ENCODE measurements around the gene PCDH15. TPM values are rescaled to one million over a fixed set of nuclear protein-coding genes. Genes with fewer than 3 reads are reported as not detected.
"Not testable (repeated sequence)": the region's sequence is repeated elsewhere in the genome, so short reads cannot be mapped to it uniquely, and the experiment has no call there.

Gene PCDH15
- total and polyA plus RNA-seq, 8 donors: 0.58 to 2.1 (median 1.2) TPM

DNA sequence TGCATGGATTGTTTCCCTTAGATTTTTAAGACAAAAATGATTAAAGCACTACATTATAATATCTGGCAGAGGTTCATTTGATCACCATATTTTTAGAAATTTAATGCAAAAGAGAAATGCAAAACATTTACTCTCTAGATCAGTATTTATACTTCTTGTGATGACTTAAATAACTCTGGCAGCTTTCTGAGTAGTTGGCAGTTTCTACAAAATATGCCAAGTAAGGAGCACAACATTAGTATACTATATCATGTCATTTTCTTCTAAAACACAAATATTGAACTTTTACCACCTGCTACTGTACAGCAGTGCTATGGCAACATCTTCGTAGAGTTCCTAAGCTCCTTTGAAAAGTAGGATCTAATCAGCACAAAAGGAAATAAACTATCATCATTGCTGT is 275.2 kb downstream of the PCDH15 start:
- H3K36me3 ChIP-seq: no peaks in the 10 kb centered on the region

DNA sequence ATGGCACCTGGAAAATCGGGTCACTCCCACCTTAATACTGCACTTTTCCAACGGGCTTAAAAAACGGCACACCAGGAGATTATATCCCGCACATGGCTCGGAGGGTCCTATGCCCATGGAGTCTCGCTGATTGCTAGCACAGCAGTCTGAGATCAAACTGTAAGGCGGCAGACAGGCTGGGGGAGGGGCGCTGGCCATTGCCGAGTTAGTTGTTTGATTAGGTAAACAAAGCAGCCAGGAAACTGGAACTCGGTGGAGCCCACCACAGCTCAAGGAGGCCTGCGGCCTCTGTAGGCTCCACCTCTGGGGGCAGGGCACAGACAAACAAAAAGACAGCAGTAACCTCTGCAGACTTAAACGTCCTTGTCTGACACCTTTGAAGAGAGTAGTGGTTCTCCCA is 285.8 kb downstream of the PCDH15 start:
- H3K36me3 ChIP-seq; H3K27ac ChIP-seq; H3K4me3 ChIP-seq; H3K4me1 ChIP-seq; ATAC-seq; H3K27me3 ChIP-seq; intact Hi-C loops (cut with DNase I): not testable (repeated sequence)
- peaks cover 0 to 18% of the 10 kb centered on the region in 2 donors for H3K9me3 ChIP-seq
- peak in 1 of 4 donors; percentile 28 for DNase-seq

More for the DNA sequence above, 275.2 kb downstream of the PCDH15 start:
- Histone ChIP-seq H3K27me3 (no peaks in the 10 kb centered on the region), H3K4me1 (no peaks in the 10 kb centered on the region), H3K4me3 (no peak overlapping the region), H3K27ac (no peak overlapping the region), H3K9me3 (peaks cover 0 to 3% of the 10 kb centered on the region in 2 donors)
- no peak for ATAC-seq
- DNase-seq: no peak
- TF ChIP-seq, protein P1, sequence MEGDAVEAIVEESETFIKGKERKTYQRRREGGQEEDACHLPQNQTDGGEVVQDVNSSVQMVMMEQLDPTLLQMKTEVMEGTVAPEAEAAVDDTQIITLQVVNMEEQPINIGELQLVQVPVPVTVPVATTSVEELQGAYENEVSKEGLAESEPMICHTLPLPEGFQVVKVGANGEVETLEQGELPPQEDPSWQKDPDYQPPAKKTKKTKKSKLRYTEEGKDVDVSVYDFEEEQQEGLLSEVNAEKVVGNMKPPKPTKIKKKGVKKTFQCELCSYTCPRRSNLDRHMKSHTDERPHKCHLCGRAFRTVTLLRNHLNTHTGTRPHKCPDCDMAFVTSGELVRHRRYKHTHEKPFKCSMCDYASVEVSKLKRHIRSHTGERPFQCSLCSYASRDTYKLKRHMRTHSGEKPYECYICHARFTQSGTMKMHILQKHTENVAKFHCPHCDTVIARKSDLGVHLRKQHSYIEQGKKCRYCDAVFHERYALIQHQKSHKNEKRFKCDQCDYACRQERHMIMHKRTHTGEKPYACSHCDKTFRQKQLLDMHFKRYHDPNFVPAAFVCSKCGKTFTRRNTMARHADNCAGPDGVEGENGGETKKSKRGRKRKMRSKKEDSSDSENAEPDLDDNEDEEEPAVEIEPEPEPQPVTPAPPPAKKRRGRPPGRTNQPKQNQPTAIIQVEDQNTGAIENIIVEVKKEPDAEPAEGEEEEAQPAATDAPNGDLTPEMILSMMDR (IDR thresholded peaks at IDR 0.05): no peak
- intact Hi-C loops (cut with DNase I): no loop called here

DNA sequence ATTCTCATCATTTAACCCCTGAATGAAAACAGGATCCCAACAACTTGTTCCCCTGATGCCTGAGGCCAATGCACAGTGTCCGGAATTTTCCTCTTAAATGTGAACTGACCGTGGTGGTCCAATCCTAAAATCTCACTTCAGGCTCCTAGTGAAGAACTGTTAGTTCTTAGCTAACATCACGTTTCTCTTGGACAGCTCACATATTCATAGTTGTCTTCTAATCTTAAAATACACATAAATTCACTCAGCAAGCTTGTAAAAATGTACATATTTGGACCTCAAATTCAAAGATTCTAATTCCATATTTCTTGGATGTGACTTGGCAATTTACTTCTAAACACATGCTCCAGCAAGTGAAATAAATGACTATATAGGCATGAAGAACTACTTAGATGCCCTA is 297.2 kb downstream of the PCDH15 start:
- no peaks in the 10 kb centered on the region for H3K4me1 ChIP-seq
- intact Hi-C loops (cut with DNase I): no loop called here
- DNase-seq (no peak), ATAC-seq (no peak)
- no peak overlapping the region for H3K27ac ChIP-seq
- H3K36me3 ChIP-seq: no peaks in the 10 kb centered on the region
- H3K9me3 ChIP-seq: peaks cover 0 to 8% of the 10 kb centered on the region in 2 donors
- no peak overlapping the region for H3K4me3 ChIP-seq
- H3K27me3 ChIP-seq: no peaks in the 10 kb centered on the region
- TF ChIP-seq, protein P1 (IDR thresholded peaks at IDR 0.05): no peak

DNA sequence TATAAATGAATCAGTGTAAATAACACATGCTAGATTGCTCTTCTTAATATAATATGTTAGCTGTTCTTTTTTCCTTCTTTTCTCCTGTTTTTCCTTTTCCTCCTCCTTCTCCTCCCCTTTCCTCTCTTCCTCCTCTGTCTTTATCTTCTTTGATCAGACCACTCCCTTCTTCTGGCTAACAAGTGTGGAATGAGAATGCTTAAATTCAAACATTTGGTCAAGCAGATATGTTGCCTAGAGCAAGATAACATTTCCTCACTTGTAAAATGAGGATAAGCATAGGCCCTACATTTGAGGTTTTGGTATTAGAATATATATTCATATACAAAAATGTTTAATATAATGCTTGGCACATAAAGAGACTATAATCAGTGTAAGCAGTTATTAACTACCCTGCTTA is 299.1 kb downstream of the PCDH15 start:
- no peak for ATAC-seq
- intact Hi-C loops (cut with DNase I): no loop called here
- DNase-seq: no peak

DNA sequence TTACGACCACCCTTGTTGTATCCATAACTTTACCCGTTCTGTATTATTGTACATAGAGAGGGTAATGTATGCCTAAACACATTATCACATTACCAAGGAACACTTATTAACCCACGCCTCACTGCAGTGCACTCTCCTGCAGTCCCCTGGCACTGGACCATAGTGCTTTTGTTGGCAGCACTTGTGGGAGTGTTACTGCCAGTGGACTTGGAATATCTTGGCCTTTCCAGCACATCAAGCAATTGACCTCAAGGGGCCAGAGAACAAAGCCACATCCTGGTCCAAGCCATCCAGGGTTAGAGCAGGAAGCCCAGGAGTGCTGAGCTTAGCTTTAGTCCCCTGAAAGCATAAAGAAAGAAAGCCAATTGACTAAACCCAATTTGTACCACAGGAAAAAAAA is 304.2 kb downstream of the PCDH15 start:
- Histone ChIP-seq H3K4me3 (no peak overlapping the region), H3K27ac (no peak overlapping the region), H3K9me3 (peaks cover 0 to 14% of the 10 kb centered on the region in 2 donors), H3K4me1 (no peaks in the 10 kb centered on the region), H3K36me3 (no peaks in the 10 kb centered on the region), H3K27me3 (no peaks in the 10 kb centered on the region)
- TF ChIP-seq, protein P1 (IDR thresholded peaks at IDR 0.05): no peak
- intact Hi-C loops (cut with DNase I): no loop called here
- DNase-seq: no peak
- no peak for ATAC-seq

More for the DNA sequence above, 299.1 kb downstream of the PCDH15 start:
- Histone ChIP-seq H3K36me3 (no peaks in the 10 kb centered on the region), H3K4me1 (no peaks in the 10 kb centered on the region), H3K27me3 (no peaks in the 10 kb centered on the region), H3K27ac (no peak overlapping the region), H3K4me3 (no peak overlapping the region), H3K9me3 (peaks cover 0 to 8% of the 10 kb centered on the region in 2 donors)
- TF ChIP-seq, protein P1 (IDR thresholded peaks at IDR 0.05): no peak

DNA sequence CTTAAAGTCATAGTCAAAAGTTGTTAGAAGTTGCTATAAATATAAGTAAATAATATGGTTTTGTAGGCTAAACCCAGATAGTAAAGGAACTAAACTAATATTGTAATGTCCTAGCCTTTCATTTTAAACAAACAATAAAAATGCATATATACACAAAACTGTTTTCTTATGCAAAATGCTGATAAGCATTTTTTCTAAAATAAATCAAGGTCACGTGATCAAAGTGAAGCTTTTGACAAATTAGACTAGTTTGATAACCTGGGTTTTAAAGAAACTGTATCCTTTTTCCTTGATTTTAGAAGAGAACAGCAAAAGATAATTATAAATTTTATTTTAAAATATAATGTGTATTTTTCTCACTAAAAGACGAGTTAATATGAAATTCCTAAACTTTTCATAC is 313.3 kb downstream of the PCDH15 start:
- H3K9me3 ChIP-seq: no peaks in the 10 kb centered on the region
- no peak overlapping the region for H3K27ac ChIP-seq
- H3K27me3 ChIP-seq: no peaks in the 10 kb centered on the region
- H3K4me1 ChIP-seq: no peaks in the 10 kb centered on the region
- H3K36me3 ChIP-seq: no peaks in the 10 kb centered on the region
- intact Hi-C loops (cut with DNase I): no loop called here
- TF ChIP-seq, protein P1 (IDR thresholded peaks at IDR 0.05): no peak
- ATAC-seq: no peak
- H3K4me3 ChIP-seq: no peak overlapping the region
- no peak for DNase-seq

Measured in left lung (tissue), 10 donors.